AG09309 (cell line): ENCODE results near the gene AP1S3.
"Not testable (repeated sequence)": the region's sequence is repeated elsewhere in the genome, so short reads cannot be mapped to it uniquely, and the experiment has no call there.

Experiments used
- DNase-seq: peaks from one replicate; pipeline ENCODE4 v3.0.0-alpha.2; 2010; ENCODE audit warnings: low read depth
- H3K4me3 ChIP-seq: 2 replicates; pipeline ENCODE4 v1.5.1; 2011; ENCODE audit warnings: mild to moderate bottlenecking, low read depth, low read length, moderate library complexity; ENCODE audit not compliant: control insufficient read depth
- TF ChIP-seq, protein P1 (sequence below): IDR thresholded peaks from 2 replicates; pipeline ENCODE4 v1.5.1; 2011; ENCODE audit warnings: mild to moderate bottlenecking, low read depth, low read length, inconsistent platforms; ENCODE audit not compliant: insufficient read depth, control insufficient read depth; ENCODE audit errors: missing control alignments

The AP1S3 gene

DNA sequence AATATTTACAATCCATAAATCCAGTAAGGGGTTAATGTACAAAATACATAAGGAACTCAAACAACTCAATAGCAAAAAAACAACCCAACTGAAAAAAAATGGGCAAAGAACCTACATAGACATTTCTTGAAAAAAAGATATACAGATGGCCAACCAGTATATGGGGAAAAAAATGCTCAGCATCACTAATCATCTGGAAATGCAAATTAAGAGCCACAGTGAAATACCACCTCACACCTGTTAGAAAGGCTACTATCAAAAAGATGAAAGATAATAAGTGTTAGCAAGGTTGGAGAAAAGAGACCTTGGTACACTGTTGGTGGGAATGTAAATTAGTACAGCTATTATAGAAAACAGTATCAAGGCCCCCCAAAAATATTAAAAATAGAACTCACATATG lies 14.6 kb downstream of the AP1S3 start:
- TF ChIP-seq, protein P1, sequence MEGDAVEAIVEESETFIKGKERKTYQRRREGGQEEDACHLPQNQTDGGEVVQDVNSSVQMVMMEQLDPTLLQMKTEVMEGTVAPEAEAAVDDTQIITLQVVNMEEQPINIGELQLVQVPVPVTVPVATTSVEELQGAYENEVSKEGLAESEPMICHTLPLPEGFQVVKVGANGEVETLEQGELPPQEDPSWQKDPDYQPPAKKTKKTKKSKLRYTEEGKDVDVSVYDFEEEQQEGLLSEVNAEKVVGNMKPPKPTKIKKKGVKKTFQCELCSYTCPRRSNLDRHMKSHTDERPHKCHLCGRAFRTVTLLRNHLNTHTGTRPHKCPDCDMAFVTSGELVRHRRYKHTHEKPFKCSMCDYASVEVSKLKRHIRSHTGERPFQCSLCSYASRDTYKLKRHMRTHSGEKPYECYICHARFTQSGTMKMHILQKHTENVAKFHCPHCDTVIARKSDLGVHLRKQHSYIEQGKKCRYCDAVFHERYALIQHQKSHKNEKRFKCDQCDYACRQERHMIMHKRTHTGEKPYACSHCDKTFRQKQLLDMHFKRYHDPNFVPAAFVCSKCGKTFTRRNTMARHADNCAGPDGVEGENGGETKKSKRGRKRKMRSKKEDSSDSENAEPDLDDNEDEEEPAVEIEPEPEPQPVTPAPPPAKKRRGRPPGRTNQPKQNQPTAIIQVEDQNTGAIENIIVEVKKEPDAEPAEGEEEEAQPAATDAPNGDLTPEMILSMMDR, result no peak

DNA sequence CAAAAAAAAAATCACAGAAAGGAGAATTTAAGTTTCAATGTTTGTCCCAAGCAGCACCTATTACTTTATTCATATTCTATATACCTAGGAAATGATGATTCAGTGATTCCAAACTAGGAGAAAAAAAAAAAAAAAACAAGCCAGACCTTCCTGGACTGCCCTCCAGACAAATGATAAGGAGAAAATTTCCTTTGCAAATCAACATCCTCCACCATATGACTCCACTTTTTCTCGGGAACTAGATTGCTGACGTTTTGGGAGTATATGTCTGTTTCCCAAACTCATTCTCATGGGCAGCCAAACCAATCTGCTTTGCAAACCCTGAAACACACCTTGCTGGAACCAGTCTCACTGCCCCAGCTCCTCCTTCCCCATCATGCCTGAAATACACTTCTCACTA lies 16.8 kb downstream of the AP1S3 start:
- DNase-seq, result no peak
- H3K4me3 ChIP-seq, result no peak overlapping the region
- TF ChIP-seq, protein P1, result no peak

More for the DNA sequence above, 14.6 kb downstream of the AP1S3 start:
- no peak overlapping the region for H3K4me3 ChIP-seq
- DNase-seq, result no peak

DNA sequence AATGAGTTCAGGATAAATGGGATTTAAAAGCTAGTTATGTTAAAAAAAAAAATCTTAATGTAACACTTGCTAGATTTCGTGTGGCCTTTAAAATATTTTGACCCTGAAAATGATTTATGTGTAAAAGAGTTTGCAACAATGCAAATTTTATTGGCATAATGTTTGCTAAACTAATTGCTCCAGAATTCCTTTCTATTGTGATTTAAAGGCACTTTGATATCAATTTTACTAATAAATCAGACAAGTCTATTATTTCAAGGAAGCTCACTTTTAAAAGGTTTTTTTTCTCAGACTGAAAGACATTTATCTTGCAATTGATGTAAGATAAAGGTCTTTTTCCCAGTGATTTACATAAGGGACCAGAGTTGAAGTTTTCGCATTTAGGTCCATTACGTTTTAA lies 17.5 kb downstream of the AP1S3 start:
- TF ChIP-seq, protein P1, result no peak

DNA sequence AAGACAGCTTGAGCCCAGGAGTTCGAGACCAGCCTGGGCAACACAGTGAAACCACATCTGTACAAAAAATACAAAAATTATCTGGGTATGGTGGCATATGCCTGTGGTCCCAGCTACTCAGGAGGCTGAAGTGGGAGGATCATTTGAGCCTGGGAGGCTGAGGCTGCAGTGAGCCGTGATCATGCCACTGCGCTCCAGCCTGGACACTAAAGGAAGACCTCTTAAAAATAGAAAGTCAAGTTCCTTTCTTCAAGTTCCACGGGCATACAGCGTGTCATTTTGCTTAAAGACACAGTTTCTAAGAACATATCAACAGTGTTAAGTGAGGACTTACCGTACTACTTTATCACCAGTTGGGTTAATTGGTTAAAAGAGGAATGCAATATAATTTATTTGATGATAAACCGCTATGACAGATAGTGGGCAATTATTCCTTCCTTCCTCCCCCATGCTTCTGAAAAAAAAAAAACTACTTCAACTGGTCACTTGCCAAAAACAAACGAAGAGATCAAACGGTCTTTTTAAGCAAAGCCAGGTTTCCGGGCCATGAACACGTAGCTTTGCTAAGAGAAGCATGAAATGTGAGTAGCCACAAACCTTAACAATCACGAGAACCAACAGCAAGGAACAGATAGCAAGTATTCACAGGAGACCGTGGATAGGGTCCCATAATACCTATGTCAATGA lies 21.4 kb downstream of the AP1S3 start:
- no peak for DNase-seq
- H3K4me3 ChIP-seq, result no peak overlapping the region
- TF ChIP-seq, protein P1, result no peak

More for the DNA sequence above, 17.5 kb downstream of the AP1S3 start:
- no peak for DNase-seq
- no peak overlapping the region for H3K4me3 ChIP-seq

DNA sequence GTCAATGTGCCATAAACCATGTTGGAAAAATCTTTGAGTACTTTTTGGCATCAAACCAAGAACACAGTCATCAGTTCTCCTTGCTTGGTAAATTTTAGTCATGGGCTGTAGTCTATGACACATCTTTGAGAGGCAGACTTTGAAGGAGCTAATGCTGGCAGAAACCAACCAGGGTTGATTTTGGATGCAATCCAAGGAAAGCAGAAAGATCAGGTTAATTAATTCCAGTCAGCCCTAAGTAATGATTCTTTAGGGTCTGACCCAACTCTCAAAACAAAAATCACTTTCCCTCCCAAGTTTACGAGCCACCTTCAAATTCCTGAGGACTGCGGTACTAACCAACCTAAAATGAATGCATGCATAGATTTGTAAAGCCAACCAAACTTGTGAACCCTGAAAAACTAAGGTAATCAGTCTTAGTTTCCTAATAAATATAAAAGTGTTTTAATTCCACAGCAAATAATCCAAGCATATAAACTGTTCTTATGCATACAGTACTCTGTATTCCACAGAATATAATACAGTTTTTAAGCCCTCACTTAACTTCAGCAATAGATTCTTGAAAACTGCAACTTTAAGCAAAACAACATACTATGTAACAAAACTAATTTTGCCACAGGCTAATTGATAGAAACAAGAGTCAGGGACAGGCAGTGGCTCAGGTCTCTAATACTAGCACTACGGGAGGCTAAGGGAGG lies 22.0 kb downstream of the AP1S3 start:
- no peak overlapping the region for H3K4me3 ChIP-seq
- DNase-seq, result peak; percentile 79
- TF ChIP-seq, protein P1, result no peak

DNA sequence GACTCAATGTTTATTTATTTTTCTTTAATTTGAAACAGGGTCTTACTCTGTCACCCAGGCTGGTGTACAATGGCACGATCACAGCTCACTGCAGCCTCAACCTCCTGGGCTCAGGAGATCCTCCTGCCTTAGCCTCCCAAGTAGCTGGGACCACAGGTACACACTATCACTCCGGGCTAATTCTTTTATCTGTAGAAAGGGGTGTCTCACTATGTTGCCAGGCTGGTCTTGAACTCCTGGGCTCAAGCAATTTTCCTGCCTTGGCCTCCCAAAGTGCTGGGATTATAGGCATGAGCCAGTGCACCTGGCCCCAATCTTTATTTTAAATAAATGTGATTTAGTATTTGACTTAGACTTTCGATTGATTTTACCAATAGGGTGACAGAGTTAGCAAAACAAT lies 22.6 kb downstream of the AP1S3 start:
- not testable (repeated sequence) for H3K4me3 ChIP-seq, DNase-seq

DNA sequence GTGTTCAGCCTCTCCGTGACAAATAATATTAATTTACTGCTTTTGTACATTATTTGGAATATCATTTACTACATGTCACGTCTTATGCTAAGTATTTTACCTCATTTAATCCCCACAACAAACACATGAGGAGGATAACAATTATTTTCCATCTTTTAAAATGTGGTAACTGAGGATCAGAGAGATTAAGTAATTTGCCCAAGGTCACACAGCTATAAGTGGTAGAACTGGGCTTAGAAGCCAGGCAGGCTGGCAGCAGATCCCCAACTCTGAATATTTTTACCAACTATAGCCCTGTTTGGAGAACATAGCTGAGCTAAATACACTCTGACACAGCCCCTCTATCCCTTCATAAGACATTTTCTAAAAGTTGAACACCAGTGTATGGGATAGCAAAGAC lies 24.1 kb downstream of the AP1S3 start:
- TF ChIP-seq, protein P1, result no peak
- DNase-seq, result no peak
- no peak overlapping the region for H3K4me3 ChIP-seq
